ENCODE data around the gene STAP1.

DNA sequence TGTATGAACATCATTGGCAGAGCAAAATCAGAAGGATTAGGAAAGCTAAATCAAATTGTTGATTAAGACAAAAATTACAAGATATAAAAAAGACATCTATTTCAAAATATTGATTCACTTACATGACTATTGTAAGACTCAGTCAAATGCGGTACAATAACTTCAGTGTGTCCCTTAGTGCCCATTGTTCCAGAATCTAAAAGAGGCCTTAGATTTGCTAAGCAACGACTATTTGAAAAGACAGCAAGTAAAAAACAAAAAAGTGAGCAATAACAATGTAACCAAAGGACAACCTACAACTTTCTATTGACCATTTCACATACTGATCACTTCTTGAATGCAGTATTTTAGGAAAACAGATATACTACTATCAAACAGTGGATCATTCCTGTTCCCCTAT is 76.8 kb downstream of the STAP1 start:
- TF ChIP-seq YY1 (IDR thresholded peaks at IDR 0.05; ENCODE audit: insufficient read depth, insufficient read length) (no peak), SUZ12 (IDR thresholded peaks at IDR 0.05; ENCODE audit: extremely low read depth, insufficient read depth, insufficient read length) (no peak)

All from NT2/D1 (cell line).